ENCODE measurements around the gene SFSWAP. TPM values are rescaled to one million over a fixed set of nuclear protein-coding genes. Genes with fewer than 3 reads are reported as not detected.
"Not testable (repeated sequence)": the region's sequence is repeated elsewhere in the genome, so short reads cannot be mapped to it uniquely, and the experiment has no call there.

Gene SFSWAP
- total RNA-seq = 10 to 100 TPM; 51.3 TPM

DNA sequence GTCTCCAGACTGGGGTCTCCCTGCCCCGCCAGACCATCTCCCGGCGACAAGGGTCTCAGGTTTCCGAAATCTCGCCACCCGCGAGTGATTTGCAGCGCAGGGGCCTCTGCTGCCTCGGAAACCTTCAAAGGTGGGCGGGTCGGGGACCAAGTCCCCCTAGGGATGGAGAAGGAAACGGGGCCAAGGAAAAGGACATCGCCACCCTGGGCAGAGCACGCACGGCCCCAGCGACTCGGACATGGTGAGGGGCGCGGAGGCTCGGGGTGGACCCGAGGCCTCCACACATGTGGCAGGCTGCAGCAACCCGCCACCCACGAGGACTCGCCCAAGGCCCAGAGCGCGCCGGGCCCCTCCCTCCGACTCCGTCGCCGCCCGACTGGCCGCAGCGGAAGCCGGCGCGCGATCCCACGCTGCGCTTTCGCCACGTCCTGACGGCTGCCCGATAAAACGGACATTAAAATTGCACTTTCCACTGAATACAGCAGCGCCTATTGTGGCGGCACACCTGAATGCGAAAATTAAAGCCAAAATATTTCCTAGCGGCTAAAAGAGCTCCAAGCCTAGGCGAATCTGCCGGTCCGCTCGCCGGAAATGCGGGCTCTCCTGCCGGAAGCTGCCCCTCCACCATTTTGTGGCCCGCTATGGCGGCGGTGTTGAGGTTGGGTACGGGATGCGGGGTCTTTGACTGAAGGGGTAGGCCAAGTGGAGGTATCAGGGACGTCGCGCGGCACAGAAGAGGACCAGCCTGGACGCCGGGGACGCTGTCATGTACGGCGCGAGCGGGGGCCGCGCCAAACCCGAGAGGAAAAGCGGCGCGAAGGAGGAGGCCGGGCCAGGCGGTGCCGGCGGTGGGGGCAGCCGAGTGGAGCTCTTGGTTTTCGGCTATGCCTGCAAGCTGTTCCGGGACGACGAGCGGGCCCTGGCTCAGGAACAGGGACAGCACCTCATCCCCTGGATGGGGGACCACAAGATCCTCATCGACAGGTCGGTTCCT lies at the start of gene SFSWAP:
SFSWAP (plus strand) TSS at position 627 of the 994 bp plus-strand sequence; CDS start at position 767, 140 bp downstream.
- Mint-ChIP-seq H3K27me3 (ENCODE audit: low read depth) (no peaks in the 10 kb centered on the region), H3K4me3 (peak within 1 kb of the TSS; percentile 89), H3K9me3 (no peaks in the 10 kb centered on the region), H3K4me1 (ENCODE audit: low read depth) (peaks cover 23% of the 10 kb centered on the region), H3K27ac (peak within 1 kb of the TSS; percentile 96), H3K36me3 (ENCODE audit: low read depth) (peaks cover 17% of the 10 kb centered on the region)
- intact Hi-C loops (cut with micrococcal nuclease) = loop anchor here (1.0 to 5.0 kb wide), 3 partner anchors 102 to 237 kb away; partner anchors contain the start of genes EP400 and PUS1
- CTCF ChIA-PET = interaction anchor here (0.6 kb wide), 1 partner anchor 128 kb away, joined by 3 read pairs; no protein-coding TSS in a partner anchor
- DNase-seq = peak; percentile 79

DNA sequence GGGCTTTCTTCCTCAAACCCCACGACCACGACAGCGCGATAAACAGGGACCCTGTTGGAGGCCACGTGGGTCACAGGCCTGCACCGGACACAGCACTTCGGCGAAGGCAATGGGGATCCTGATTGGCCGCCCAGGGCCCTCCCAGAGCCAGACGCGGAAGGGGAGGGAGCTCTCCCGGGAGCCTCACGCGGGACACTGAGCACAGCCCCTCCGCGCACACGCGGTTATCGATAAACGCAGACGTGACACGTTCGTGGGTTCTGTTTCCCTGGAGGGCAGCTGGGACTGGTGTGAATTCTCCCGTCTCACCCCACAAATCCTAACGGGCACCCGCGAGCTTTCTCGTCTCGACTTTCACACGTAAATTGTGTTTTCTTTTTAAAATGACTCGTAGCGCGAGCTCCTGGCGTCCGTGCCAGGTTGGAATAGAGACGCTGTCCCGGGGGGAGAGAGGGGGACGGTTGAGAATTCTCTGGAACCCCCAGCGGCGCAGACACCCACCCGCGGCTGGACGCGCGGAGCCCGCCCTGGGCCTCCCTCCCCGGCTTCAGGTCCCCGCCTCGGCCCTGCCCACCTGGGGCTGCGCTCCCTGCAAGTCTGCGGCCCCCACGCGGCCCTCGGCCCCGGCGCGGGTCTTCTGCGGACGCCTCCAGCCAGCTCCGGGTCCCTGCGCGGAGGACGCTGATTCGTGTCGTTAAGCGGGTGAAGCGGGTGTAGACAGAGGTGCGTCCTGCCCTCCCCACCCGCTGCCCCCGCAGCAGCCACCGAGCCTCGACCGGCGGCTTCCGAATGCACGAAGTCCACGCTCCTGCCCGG lies 49.5 kb upstream of the SFSWAP start:
- H3K9me3 Mint-ChIP-seq; H3K4me3 Mint-ChIP-seq; intact Hi-C loops (cut with micrococcal nuclease); CTCF ChIA-PET; DNase-seq; H3K27ac Mint-ChIP-seq; H3K4me1 Mint-ChIP-seq (ENCODE audit: low read depth); H3K36me3 Mint-ChIP-seq (ENCODE audit: low read depth): not testable (repeated sequence)
- peaks cover 13% of the 10 kb centered on the region for H3K27me3 Mint-ChIP-seq (ENCODE audit: low read depth)

DNA sequence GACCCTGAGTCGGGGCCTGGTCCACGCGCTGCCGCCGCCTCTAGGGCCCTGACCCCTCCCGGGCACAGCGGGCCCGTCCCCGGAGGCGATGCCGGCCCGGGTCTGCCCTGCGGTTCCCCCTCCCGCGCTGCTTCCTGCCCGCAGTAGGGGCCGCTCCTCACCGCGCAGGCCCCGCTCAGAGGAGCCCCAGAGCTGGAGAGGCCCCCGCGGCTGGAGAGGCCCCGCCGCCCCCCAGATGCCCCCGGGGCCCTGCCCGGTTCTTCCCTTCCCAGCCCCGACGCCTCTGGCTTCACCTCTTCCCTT lies 49.0 kb upstream of the SFSWAP start:
- H3K9me3 Mint-ChIP-seq; H3K36me3 Mint-ChIP-seq (ENCODE audit: low read depth); H3K4me1 Mint-ChIP-seq (ENCODE audit: low read depth); DNase-seq; CTCF ChIA-PET; intact Hi-C loops (cut with micrococcal nuclease); H3K27ac Mint-ChIP-seq; H3K4me3 Mint-ChIP-seq: not testable (repeated sequence)
- peaks cover 13% of the 10 kb centered on the region for H3K27me3 Mint-ChIP-seq (ENCODE audit: low read depth)

DNA sequence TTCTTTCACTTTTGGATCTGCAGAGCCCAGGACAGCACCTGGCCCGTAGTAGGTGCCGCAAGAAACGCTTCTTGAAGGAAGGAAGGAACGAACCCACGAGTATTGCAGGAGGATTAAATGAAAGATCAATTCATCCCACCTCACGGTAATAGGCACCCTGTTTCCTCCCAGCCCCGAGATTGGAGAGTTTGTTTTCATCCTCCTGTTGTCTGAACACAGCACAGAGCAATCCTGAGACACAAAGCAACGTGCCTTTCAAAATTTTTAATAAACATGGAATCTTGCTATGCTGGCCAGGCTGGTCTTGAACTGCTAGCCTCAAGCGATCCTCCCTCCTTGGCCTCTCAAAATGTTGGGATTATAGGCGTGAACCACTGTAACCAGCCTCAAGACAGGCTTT lies 48.5 kb upstream of the SFSWAP start:
- intact Hi-C loops (cut with micrococcal nuclease); H3K27ac Mint-ChIP-seq; H3K4me1 Mint-ChIP-seq (ENCODE audit: low read depth); DNase-seq; H3K9me3 Mint-ChIP-seq; CTCF ChIA-PET; H3K36me3 Mint-ChIP-seq (ENCODE audit: low read depth); H3K4me3 Mint-ChIP-seq: not testable (repeated sequence)
- H3K27me3 Mint-ChIP-seq (ENCODE audit: low read depth) = peaks cover 13% of the 10 kb centered on the region

DNA sequence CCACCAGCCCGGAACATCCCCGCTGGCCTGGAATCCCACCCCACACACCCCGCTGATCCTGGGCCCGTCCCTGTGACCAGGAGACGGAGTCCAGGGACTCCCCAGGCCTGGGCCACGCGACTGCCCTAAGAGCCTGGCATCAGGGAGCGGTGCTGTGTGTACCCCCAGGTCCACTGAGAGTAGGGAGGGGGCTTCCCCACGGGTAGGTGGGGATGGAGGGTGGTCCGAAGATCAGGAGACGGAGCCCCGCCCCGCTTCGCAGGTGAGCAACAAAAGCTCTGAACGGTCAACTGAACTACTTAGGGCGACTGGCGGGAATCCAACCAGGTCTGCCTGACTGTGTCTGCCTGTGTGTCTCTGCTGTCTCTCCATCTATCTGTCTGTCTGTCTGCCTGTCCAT lies 45.2 kb upstream of the SFSWAP start:
- DNase-seq; H3K4me3 Mint-ChIP-seq; H3K27me3 Mint-ChIP-seq (ENCODE audit: low read depth); H3K4me1 Mint-ChIP-seq (ENCODE audit: low read depth); CTCF ChIA-PET; H3K27ac Mint-ChIP-seq; H3K36me3 Mint-ChIP-seq (ENCODE audit: low read depth); intact Hi-C loops (cut with micrococcal nuclease); H3K9me3 Mint-ChIP-seq: not testable (repeated sequence)

DNA sequence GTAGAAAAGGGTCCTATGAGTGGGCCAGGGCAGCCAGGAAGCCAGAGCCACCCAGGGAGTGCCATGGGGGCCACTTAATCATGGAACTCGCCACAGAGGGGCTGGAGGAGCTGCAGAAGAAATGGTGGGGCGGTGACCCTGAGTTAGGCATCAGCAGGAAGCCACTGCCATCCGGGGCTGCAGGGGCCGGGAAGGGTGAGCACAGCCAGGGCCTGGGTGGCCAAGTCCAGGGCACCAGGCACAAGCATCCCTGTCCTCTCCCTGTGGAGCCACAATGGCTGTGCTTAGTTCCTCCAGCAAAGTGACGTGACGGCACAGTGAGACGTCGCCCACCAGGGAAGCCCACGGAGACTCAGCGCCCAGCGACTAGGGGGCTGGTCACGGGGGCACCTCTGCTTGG lies 44.4 kb upstream of the SFSWAP start:
- H3K36me3 Mint-ChIP-seq (ENCODE audit: low read depth); H3K27me3 Mint-ChIP-seq (ENCODE audit: low read depth); H3K4me1 Mint-ChIP-seq (ENCODE audit: low read depth); DNase-seq; H3K27ac Mint-ChIP-seq; intact Hi-C loops (cut with micrococcal nuclease); H3K9me3 Mint-ChIP-seq; CTCF ChIA-PET; H3K4me3 Mint-ChIP-seq: not testable (repeated sequence)

DNA sequence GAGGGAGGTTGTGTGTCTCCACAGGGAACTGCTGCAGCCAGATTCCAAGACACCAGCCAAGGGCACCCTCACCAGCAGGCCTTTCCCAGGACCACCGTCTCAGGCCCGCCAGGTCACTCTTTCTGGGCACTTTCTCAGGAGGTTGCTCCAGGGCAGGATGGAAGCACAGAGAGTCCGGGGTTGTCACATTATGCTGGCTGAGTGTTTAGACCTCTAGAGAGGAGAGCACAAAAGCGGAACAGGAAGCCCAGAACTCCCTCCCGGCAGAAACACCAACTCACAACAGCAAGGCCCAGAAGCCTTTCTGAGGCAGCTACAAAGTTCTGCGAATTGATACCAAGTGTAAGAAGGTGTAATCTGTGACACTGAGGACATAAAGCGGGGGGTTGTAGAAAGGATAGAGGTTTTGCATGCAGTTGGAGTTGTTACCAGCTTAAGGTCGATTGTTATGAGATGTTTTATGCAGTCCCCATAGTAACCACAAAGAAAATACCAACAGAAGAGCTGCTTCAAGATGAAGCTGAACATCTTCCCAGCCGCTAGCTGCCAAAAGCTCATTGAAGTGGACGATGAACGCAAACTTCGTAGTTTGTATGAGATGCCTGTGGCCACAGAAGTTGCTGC lies 43.8 kb upstream of the SFSWAP start:
- intact Hi-C loops (cut with micrococcal nuclease); H3K36me3 Mint-ChIP-seq (ENCODE audit: low read depth); H3K27me3 Mint-ChIP-seq (ENCODE audit: low read depth); H3K9me3 Mint-ChIP-seq; H3K4me1 Mint-ChIP-seq (ENCODE audit: low read depth); CTCF ChIA-PET; H3K4me3 Mint-ChIP-seq; DNase-seq; H3K27ac Mint-ChIP-seq: not testable (repeated sequence)

DNA sequence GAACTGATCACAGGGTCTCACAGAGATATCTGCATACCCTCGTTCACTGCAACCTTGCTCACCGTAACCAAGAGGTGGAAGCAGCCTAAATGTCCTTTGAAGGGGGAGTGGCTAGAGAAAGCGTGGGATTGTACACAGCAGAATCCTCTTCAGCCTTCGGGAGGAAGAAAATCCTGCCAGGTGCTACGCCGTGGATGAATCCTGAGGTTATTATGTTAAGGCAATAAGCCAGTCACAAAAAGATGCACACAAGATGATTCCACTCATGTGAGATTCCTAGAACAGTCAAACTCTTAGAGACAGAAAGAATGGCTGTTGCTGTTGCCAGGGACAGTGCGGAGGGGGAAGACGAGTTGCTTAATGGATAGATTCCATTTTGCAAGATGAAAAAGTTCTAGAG lies 39.6 kb upstream of the SFSWAP start:
- no peak overlapping the region for H3K27ac Mint-ChIP-seq
- CTCF ChIA-PET = no interaction called here
- intact Hi-C loops (cut with micrococcal nuclease) = no loop called here
- peaks cover 3% of the 10 kb centered on the region for H3K4me1 Mint-ChIP-seq (ENCODE audit: low read depth)
- no peaks in the 10 kb centered on the region for H3K36me3 Mint-ChIP-seq (ENCODE audit: low read depth)
- H3K9me3 Mint-ChIP-seq = peaks cover 7% of the 10 kb centered on the region
- H3K4me3 Mint-ChIP-seq = no peak overlapping the region
- H3K27me3 Mint-ChIP-seq (ENCODE audit: low read depth) = no peaks in the 10 kb centered on the region
- no peak for DNase-seq

DNA sequence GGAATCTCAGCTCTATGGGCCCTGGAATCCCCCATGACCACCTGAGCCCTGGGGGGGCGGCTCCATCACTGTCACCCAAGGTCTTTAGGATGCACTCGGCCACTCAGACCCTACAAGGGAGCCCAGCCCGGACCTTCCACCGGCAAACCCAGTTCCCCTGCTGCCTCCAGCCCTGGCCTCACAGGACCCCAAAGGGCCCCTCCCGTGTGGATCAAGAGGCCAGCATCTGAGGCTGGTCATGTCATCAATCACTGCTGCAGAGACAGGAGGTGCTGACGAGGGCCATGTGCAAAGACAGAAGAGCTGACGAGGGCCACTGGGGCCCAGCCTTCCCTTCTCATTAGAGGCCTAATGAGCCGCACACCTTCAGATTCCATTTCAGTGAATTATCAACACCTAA lies 39.0 kb upstream of the SFSWAP start:
- Mint-ChIP-seq H3K27ac (no peak overlapping the region), H3K36me3 (ENCODE audit: low read depth) (no peaks in the 10 kb centered on the region), H3K9me3 (peaks cover 7% of the 10 kb centered on the region), H3K4me3 (no peak overlapping the region), H3K27me3 (ENCODE audit: low read depth) (no peaks in the 10 kb centered on the region), H3K4me1 (ENCODE audit: low read depth) (peaks cover 3% of the 10 kb centered on the region)
- DNase-seq = no peak
- CTCF ChIA-PET = no interaction called here
- intact Hi-C loops (cut with micrococcal nuclease) = no loop called here

DNA sequence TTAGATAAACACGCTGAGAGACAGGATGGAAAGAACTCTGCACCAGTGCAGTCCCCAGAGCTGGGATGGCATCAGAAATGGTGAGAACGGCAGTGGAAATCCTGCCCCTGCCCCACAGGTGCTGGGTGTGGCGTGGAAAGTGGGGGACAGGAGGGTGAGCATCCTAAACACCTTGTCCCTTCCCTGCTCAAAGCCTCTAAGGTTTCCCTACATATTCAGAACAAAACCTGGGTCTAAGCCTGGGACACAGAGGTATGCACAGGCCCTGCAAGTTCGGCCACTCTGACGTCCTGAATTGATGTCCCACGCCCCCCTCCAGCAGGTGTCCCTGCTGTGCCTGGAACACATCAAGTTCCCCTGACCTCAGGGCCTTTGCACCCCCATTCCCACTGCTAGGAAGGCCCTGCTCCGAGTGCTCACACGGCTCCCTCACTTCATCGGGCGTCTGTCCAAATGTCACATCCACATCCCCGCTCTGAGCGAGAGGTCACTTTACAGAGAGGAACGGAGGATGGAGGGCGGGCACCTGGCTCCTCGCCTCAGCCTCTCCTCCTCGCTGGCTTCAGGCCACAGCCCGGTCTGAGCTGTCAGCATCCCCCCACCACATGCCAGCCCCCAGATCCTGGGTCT lies 38.5 kb upstream of the SFSWAP start:
- intact Hi-C loops (cut with micrococcal nuclease) = no loop called here
- H3K36me3 Mint-ChIP-seq (ENCODE audit: low read depth) = no peaks in the 10 kb centered on the region
- DNase-seq = no peak
- H3K4me1 Mint-ChIP-seq (ENCODE audit: low read depth) = no peaks in the 10 kb centered on the region
- H3K27ac Mint-ChIP-seq = no peak overlapping the region
- no peak overlapping the region for H3K4me3 Mint-ChIP-seq
- peaks cover 7% of the 10 kb centered on the region for H3K9me3 Mint-ChIP-seq
- H3K27me3 Mint-ChIP-seq (ENCODE audit: low read depth) = no peaks in the 10 kb centered on the region
- CTCF ChIA-PET = no interaction called here

DNA sequence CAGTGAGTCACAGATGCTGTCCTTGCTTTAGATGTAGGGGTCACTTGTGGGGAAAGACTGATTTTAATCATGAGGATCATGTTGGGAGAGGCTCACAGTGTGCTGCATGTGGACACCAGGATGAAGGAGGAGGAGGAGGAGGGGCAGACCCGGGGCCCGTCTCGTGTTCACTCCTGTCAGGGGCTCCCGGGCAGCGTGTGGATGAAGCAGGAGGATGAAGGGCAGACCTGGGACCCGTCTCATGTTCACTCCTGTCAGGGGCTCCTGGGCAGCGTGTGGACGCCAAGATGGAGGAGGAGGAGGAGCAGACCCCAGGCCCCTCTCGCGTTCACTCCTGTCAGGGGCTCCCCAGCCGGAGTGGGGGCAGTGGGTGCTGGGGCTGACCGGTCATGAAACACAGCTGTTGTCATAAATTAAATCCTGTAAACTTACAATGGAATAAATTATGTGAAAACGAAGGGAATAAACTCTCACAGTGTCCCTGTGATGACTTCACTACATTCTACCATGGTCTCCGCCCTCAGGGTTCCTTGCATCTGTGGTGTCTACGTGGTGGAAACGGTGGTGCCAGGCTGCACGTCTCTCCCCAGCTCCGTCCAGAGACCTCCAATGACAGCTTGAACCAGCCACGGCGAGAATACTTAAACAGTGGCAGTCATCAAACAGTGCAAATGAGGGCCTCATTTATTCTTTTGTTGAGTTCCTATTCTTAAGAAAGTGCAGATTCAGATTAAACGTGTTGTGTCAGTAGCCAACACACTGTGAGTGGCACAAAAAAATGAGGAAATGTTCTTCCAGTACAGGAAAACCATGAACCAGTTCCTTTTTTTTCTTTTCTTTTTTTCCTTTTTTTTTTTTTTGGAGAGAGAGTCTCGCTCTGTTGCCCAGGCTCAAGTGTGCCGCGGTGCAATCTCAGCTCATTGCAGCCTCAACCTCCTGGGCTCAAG lies 37.7 kb upstream of the SFSWAP start:
- Mint-ChIP-seq H3K27me3 (ENCODE audit: low read depth) (no peaks in the 10 kb centered on the region), H3K4me1 (ENCODE audit: low read depth) (no peaks in the 10 kb centered on the region), H3K27ac (no peak overlapping the region), H3K36me3 (ENCODE audit: low read depth) (no peaks in the 10 kb centered on the region), H3K4me3 (no peak overlapping the region), H3K9me3 (peaks cover 7% of the 10 kb centered on the region)
- DNase-seq = no peak
- intact Hi-C loops (cut with micrococcal nuclease) = no loop called here
- CTCF ChIA-PET = interaction anchor here (0.6 kb wide), 1 partner anchor 918 kb away, joined by 3 read pairs; no protein-coding TSS in a partner anchor

Data from activated naive CD4-positive, alpha-beta T cell treated with anti-CD3 and anti-CD28 coated beads for 36 hours (primary cell).